Measurements from ENCODE around the gene MACROD2.

Gene MACROD2

GRCh38 chr20:14882157-14882556, 886.8 kb downstream of the MACROD2 start:
- no peak overlapping the region for H3K4me3 ChIP-seq (ENCODE audit: low read depth, low read length)
- TF ChIP-seq, protein P1, sequence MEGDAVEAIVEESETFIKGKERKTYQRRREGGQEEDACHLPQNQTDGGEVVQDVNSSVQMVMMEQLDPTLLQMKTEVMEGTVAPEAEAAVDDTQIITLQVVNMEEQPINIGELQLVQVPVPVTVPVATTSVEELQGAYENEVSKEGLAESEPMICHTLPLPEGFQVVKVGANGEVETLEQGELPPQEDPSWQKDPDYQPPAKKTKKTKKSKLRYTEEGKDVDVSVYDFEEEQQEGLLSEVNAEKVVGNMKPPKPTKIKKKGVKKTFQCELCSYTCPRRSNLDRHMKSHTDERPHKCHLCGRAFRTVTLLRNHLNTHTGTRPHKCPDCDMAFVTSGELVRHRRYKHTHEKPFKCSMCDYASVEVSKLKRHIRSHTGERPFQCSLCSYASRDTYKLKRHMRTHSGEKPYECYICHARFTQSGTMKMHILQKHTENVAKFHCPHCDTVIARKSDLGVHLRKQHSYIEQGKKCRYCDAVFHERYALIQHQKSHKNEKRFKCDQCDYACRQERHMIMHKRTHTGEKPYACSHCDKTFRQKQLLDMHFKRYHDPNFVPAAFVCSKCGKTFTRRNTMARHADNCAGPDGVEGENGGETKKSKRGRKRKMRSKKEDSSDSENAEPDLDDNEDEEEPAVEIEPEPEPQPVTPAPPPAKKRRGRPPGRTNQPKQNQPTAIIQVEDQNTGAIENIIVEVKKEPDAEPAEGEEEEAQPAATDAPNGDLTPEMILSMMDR (IDR thresholded peaks at IDR 0.05; ENCODE audit: borderline replicate concordance, insufficient read depth, low read depth, low read length) = no peak

DNA sequence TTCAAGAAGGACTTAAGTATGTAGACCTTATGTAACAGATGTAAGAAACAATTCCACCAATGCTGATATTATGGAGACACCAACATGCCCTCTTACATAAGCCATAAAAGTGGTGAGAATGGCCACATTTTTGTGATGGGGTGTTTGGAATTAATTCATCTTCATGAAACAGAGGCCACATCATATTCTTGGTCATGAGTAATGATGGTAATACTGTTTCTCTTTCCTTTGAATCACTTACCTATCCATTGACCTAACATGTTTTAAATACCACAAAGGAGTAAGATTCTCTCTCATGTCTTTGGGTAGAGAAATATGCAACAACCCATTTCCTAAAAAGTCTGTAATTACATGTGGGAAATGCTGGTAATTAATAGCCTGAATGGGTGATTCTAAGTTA, 887.5 kb downstream of the MACROD2 start:
- TF ChIP-seq, protein P1 (IDR thresholded peaks at IDR 0.05; ENCODE audit: borderline replicate concordance, insufficient read depth, low read depth, low read length) = no peak
- H3K4me3 ChIP-seq (ENCODE audit: low read depth, low read length) = no peak overlapping the region

DNA sequence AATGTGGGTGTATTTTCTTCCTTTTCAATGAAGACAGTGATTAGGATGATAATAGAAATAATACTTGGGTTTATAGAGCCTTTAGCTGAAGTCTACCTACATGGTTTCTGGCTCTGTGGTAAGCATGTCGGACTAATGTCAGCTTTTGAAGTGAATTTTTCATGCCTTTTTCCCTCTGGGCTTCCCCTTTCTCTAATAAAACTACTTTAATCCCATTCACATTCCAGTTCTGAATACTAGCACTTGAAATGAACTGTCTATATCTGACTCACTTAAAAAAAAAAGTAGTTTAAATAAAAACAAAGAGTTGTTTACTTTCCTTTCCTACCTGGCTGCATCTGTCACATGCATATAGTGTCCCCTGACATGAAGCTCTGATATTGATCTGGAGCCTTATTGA, 888.0 kb downstream of the MACROD2 start:
- TF ChIP-seq, protein P1 (IDR thresholded peaks at IDR 0.05; ENCODE audit: borderline replicate concordance, insufficient read depth, low read depth, low read length) = no peak

DNA sequence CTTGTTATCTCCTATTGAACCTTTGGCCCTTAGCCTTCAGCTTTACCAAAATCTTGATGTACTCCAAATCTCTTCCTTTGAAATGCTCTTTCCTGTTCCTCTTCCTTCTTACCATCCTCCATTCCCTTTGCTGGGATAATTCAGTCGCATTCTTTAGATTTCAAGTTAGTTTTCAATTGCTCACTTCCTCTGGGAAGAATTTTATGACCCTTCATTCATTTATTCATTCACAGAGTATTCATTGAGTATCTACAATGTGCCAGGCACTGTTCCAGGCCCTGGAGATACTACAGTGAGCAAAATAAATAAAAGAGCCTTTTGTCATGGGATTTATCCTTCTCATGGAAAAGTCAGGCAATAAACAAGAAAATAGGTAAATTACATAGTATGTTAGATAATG, 890.3 kb downstream of the MACROD2 start:
- TF ChIP-seq, protein P1 (IDR thresholded peaks at IDR 0.05; ENCODE audit: borderline replicate concordance, insufficient read depth, low read depth, low read length) = no peak
- no peak overlapping the region for H3K4me3 ChIP-seq (ENCODE audit: low read depth, low read length)

More for the DNA sequence above, 888.0 kb downstream of the MACROD2 start:
- no peak overlapping the region for H3K4me3 ChIP-seq (ENCODE audit: low read depth, low read length)

GRCh38 chr20:14888134-14888533, 892.8 kb downstream of the MACROD2 start:
- TF ChIP-seq, protein P1 (IDR thresholded peaks at IDR 0.05; ENCODE audit: borderline replicate concordance, insufficient read depth, low read depth, low read length) = no peak
- H3K4me3 ChIP-seq (ENCODE audit: low read depth, low read length) = no peak overlapping the region

DNA sequence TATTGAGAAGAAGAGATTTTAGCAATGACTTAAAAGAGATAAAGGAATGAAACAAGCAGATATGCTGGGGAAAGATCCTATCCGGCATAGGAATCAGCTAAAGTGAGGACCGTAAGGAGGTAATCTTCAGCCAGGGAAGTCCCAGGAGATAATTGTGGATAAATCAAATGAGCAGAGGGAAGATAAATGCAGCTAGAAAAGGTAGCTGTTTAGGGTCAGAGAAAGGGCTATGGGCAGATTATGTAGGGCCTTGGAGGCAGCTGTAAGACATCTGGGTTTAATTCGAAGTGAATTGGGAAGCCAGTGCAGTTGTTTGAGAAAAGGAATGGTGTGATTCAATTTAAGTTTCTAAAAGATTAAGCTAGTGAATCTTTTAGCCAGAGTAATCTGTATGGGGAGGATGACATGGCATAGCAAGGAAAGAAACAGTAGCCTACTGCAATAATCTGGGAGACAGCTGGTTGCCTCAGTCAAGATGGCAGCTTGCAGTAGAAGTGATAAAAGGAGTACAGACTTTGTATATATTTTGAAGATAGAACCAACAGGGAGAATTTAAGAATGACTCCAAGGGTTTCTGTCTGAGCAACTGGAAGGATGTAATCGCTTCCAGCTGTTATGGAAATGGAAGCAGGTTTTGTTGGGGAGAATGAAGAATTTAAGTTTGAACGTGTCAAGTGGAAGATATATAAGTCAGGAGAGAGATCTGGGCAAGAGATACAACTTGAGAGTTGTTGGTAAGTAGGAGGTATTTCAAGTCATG, 894.4 kb downstream of the MACROD2 start:
- H3K4me3 ChIP-seq (ENCODE audit: low read depth, low read length) = no peak overlapping the region
- TF ChIP-seq, protein P1 (IDR thresholded peaks at IDR 0.05; ENCODE audit: borderline replicate concordance, insufficient read depth, low read depth, low read length) = no peak

GRCh38 chr20:14890713-14891112, 895.4 kb downstream of the MACROD2 start:
- TF ChIP-seq, protein P1 (IDR thresholded peaks at IDR 0.05; ENCODE audit: borderline replicate concordance, insufficient read depth, low read depth, low read length) = no peak
- H3K4me3 ChIP-seq (ENCODE audit: low read depth, low read length) = no peak overlapping the region

All from GM12875 (cell line).